Embryonic facial prominence (tissue), 1 donor: ENCODE data around the gene FOXC2.
"Not testable (repeated sequence)": the region's sequence is repeated elsewhere in the genome, so short reads cannot be mapped to it uniquely, and the experiment has no call there.

Experiments used
- DNase-seq: peaks from one replicate; pipeline ENCODE4 v3.0.0-alpha.2; 2016; ENCODE audit errors: extremely low spot score

The FOXC2 gene

DNA sequence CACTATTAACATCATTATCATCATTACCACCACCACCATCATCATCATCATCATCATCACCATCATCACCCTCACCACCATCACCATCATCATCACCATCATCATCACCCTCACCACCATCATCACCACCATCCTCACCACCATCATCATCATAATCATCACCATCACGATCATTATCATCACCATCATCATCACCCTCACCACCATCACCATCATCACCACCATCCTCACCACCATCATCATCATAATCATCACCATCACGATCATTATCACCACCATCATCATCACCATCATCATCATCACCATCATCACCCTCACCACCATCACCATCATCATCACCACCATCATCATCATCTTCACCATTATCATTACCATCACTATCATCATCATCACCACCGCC, 21.3 kb downstream of the FOXC2 start:
- DNase-seq = not testable (repeated sequence)

- no peak for DNase-seq
Observed at GRCh38 chr16:86590501-86591144, 24.0 kb downstream of the FOXC2 start.

DNA sequence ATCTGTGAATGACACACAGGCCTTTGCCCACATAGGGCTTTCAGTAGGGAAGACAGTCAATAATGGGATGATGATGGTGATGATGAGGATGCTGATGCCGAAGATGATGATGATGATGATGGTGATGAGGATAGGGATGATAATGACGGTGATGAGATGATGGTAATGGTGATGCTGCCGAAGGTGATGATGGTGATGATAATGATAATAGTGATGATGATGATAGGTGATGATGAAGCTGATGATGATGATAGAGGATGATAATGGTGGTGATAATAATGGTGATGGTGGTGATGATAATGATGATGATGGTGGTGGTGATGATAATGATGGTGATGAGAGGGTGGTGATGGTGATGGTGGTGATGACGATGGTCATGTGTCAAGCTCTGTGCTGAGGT, 24.6 kb downstream of the FOXC2 start:
- no peak for DNase-seq

DNA sequence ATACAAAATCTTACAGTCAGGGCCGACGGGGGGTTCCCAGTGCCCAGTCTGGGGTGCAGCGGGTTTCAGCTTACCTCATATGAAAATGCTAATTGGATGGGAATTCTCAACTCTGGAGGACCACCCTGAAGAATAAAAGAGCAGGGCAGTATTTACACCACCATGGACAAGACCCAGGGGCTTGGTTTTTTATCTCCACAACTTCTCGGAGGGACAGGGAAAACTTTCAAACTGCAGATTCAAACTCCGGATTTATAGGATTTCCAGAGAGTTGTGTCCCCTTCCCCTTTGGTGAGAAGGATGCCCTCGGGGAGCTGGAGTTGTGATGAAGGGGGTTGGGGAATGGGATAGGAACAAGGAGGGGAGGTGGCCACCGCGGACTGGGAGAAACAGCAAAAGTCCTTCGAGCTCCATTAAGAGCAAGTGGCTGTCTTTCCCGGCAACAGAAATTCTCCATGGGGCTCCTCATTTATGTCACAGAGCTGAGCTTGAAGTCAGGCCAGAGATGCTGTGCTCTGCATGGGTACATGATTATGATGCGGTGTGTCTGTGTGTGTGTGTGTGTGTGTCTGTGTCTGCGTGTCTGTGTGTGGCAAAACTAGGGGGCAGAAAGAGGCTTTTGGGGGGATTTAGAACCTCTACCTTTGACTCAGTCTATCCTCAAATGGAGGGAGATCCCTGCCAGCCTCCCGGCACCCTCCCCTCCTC, 27.4 kb downstream of the FOXC2 start:
- DNase-seq = no peak

GRCh38 chr16:86594721-86595120, 28.1 kb downstream of the FOXC2 start:
- DNase-seq = no peak

- no peak for DNase-seq
Observed at GRCh38 chr16:86595983-86596605, 29.5 kb downstream of the FOXC2 start.

GRCh38 chr16:86597126-86597879, 30.7 kb downstream of the FOXC2 start:
- no peak for DNase-seq

- no peak for DNase-seq
Observed at GRCh38 chr16:86597880-86598606, 31.4 kb downstream of the FOXC2 start.

GRCh38 chr16:86598607-86599565, 32.3 kb downstream of the FOXC2 start:
- DNase-seq = no peak

DNA sequence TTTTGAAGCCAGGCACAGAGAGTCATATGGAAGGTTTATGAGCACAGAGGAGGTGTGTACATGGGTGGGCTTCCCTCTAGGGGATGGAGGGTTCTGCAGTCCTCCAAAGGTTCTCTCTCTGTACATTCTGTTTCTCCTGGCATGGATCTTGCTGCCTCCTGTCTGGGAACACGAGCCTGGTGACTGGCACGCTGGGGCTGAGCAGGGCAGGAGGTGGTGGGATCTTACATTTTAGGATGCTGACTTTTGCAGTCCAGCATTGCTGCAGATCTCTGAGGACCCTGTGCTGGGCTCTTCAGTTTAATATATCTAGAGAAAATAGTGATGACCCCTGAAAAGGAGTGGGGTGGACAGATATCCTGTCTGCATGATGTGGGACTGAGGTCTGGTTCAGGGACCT, 34.7 kb downstream of the FOXC2 start:
- DNase-seq = no peak

DNA sequence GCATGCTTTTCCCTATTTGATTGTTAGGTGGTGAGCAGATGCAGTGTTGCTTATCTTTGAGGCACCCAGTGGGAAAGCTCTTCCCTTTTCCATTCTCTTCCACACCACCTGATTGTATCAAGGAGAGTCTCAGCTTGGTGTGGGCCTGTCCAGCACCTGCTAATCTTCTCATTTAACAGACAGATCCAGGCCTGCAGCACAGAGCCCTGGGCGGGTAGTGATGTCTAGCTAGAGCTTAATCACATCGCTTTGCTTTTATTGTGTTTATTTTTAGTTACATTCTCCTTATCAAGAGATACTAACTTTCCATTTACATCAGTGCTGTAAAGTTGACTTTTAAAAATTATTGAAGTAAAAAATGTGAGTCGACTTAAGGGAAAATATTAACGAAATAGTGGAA, 35.9 kb downstream of the FOXC2 start:
- DNase-seq = no peak

DNA sequence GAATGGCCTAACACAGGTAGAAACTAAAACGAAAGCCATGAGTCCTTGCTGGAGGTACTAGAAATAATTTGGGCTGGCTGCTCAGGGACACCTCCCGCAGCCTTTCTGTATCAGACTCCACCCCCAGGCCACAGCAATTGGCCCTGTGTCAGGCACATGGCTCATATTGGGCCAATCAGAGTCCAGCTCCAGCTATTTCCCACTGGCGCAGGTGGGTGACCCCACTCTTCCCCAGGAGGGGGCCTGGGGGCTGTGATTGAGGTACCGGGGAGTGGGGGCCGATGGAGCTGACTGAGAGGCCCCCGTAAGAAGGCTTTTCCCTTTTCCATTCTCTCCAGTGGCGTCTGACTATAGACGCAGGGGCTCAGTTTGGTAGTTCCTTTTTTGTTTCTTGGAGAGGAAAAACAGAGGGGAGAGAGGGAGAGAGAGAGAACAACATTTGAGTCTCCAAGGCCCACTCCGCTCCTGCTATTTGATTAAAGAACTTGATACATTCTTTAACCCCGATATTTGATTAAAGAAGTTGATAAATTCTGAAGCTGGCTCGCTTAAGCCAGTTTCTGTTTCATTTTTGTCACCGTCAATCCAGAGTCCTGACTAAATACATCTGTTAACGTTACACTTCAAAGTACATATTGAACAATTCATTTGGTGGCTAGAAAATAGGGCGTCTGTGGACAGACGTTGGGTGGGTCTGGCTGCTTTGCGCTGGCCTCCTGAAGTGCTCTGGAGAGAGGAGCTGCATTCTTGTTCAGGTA, 38.0 kb downstream of the FOXC2 start:
- DNase-seq = no peak

GRCh38 chr16:86605950-86606349, 39.3 kb downstream of the FOXC2 start:
- no peak for DNase-seq

GRCh38 chr16:86608301-86608747, 41.7 kb downstream of the FOXC2 start:
- no peak for DNase-seq

GRCh38 chr16:86609115-86609514, 42.5 kb downstream of the FOXC2 start:
- DNase-seq = no peak

GRCh38 chr16:86609661-86610060, 43.0 kb downstream of the FOXC2 start:
- no peak for DNase-seq

DNA sequence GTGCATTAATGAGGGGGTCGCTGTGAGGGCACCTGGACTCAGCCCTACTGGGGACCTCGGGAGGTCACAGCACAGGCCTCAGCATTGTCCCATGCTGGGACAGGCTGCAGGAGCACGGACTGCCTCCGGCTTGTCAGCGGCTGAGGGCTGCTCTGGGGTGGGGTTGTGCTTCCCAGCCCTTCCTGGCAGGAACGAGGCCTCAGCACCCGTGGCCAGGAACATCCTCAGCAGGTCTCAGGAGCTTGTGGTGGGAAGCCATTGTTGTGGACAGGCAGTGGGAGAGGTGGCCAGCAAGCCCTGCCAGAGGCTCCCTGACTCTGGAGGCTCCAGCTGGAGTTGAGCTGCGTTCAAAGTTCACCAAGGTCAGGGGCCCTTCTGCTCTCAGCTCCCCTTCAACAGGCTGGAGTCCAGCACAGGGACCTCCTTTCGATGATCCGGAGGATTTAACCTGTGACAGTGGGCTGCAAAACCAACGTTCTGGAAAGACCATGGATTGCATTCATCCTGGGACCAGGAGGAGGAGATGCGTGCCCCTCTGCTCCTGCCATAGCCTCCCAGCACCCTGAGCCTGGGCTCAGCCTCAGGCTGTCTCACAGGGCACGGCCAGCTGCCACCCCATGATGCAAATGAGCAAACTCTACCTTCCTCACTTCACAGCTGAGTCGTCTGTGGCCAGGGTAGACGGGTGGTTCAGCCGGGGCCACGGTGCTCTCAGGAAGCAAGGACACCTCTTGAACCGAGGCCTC, 44.3 kb downstream of the FOXC2 start:
- DNase-seq = no peak

GRCh38 chr16:86611525-86611855, 44.9 kb downstream of the FOXC2 start:
- DNase-seq = no peak

DNA sequence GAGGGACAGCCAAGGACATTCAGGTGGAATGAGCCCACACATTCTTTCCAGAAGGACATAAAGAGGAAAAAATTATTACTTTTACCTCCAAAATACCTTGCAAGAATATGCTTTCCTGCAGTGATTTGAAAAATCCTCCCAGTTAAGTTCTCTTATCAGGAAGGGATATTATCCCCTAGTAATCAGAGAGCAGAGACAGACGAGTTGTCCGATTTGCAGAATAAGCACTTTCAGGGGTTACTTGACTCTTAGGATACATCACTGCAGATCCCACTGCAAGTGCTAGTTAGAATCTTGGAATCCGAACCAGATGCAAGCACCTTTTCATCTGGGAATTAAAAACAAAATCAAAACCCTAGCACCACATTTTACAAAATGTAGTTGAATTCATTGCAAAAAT, 45.3 kb downstream of the FOXC2 start:
- DNase-seq = no peak
